ENCODE data around the gene METAP1D.
"Not testable (repeated sequence)": the region's sequence is repeated elsewhere in the genome, so short reads cannot be mapped to it uniquely, and the experiment has no call there.

The METAP1D gene

DNA sequence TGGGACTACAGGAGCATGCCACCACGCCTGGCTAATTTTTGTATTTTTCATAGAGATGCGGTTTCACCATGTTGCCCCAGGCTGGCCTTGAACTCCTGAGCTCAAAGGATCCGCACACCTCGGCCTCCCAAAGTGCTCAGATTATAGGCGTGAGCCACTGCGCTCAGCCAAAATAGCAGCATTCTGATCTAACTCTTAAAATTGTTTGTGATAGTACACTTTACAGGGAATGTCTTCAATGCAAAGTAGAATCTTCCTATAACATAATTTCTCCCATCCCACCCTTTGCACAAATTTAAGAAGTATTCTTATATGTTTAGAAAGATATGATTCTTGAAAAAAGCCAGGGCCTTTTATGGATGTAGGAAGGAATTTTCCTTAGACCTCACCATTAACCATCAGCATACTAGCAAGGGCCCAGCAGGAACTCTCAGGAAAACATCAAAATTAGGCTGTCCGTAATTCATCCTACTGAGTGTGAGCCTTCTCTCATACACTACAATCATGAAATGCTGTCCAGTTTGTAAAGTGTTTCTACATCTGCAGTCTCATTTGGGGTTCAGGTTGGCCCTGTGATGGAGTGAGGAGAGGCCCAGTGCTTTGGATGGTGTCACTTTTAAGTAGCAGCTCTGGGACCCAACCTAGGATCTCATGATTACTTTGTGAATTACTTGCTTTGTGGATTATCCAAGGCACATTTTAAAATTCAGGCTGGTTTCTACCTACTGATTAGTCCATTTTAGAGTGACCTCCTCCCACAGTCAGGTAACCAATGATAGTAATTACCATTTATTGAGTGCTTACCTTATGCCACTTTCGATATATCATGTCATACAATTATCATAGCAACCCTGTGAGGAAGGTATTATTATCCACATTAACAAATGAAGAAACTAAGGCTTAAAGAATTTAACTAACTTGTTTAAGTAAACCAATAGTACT lies 48.1 kb downstream of the METAP1D start:
- DNase-seq (ENCODE audit: low read depth in 2 of 3, low spot score in 1 of 3), result no peak

DNA sequence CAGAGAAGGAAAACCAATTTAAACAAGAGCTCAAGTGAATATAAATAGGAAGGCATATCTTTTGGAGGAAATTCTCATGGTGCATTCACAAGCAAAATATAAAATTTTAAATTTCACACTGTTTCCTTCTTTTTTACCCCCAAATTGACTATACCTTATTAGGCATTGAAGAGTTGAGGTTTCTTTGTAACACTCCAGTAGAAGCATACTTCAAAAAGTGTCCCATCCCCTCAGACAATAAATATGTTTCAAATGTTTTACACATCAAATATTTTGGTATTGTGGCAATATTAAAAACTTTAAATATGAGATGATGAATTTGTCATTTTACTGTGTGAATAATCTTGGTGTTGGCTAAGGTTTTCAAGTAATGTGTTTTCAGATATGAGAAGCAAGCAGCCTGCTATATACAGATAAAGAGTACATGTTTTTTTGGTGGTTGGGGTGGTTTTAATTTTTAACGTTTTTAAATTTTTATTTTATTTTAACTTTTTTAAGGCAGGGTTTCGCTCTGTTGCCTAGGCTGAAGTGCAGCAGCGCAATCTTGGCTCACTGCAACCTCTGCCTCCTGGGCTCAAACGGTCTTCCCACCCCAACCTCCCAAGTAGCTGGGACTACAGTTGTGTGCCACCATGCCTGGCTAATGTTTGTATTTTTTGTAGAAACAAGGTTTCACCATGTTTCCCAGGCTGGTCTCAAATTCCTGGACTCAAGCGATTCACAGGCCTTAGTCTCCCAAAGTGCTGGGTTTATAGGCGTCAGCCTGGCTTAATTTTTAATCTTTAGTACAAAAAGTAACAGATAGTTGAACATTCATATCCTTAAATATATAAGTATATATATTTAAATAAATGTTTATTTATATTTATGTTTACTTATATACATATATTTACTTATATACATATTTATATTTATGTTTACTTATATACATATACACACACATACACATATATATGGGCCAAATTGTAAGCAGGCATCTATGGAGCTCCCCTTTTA lies 49.1 kb downstream of the METAP1D start:
- DNase-seq (ENCODE audit: low read depth in 2 of 3, low spot score in 1 of 3), result no peak

DNA sequence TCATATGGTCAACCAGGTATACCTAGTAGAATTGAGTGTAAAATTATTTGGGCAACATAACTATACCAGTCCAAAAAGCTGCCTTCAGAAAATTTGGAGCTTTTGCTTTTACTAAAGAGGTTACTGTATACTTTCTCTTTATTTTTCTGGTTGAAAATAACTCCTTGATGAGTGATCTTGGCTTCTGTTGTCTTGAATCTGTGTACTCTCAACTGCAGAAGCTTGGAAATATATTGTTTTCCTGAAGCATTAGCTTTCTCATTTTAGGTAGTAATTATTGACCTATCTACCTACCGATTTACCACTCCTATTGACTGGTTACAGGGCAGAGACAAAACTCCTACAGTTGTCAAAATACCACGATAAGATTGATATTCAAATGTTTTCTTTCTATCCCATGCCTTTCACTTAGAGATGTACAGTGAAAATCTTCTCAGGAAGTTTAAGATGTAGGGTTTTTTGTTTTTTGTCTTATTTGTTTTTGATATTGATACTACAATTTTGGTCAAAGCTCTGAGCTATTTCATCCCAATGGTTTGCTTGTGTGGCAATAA lies 49.9 kb downstream of the METAP1D start:
- no peak for DNase-seq (ENCODE audit: low read depth in 2 of 3, low spot score in 1 of 3)

DNA sequence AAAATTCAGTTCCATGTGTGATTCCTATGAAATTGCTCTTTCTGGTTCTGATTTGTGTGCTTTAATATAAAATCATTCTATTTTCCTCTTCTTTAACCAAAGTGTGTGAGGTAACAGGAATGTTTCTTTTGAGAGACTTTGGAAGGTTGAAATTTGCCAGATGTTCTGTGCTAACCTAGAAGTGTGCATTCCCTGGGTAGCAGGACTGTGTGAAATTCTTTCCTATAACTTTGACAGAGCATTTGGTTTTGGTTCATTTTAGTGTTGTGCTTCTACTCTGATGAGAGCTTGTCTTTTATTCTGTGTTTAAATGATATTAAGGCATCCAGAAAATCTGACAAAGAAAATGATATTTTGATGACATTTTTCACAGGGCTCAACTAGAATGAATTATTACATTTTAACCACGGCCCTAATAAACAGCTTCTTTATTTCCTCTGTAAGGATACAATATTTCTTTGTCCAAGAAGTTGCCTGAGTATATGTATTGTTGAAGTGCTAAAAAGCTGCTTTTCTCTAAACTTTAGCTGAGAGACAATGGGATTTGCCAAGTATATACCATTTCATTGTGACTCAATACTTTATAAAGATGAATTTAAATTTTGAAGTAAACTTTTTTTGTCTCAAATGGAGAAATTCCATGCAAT lies 50.8 kb downstream of the METAP1D start:
- no peak for DNase-seq (ENCODE audit: low read depth in 2 of 3, low spot score in 1 of 3)

DNA sequence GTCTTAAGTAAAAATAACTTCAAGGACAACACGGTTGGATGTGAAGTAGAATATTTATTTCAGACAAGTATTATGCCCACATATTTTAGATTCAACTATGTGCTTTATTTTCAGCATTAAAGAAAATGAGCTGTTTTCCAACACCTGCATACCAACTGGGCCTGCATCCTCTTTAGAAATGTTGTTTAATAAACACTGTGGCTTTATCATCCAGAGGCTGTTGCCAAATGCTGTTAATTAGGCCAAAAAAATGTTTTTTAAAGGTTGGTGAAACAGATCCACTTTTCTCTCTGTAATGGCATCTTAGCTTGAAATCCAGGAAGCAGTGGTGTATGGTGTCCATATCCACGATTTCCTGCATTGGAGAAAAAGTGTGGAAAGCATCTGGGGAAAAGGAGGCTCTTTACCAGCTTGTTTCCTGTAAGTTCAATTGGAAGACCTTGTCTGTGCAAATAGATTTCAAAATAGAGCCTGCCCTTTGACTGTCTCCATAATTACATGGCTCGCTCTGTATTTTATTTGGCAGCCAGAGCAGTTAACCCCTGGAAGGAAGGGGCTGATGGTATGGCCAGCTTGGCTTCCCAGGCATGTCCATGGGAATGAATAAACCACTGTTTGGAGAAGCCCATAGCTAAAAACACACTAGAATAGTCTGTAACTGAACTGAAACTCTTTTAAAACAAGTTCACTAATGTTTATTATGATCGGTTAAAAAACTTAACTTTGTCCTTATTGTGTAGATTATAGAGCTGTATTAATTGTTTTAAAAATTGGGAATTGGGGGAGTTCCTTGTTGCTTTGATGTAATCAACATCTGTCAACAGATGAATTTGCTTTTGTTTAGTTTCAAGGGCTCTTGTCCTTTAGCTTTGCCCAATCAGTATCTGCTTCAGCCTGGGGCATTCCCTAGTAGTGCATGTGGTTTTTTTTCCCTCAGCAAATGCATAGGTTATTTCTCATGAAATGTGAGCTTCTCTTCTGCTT lies 52.5 kb downstream of the METAP1D start:
- DNase-seq (ENCODE audit: low read depth in 2 of 3, low spot score in 1 of 3), result no peak

DNA sequence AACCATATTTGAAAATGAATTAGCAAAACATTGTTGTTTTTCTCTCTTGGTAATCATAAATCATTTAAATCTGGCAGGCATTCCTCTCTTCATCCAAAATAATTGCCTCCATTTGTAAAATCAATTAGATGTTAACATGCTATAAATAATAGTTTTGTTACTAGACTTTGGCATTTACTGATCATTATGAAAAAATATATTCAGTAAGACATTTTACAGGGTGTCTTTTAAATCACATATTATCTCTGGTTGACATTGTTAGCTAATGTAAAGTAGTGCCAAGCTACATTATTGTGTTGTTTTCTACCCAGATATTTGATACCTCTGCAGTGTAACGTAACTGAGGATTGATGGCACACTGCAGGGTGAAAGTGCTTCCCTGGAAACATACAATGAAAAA lies 53.7 kb downstream of the METAP1D start:
- DNase-seq (ENCODE audit: low read depth in 2 of 3, low spot score in 1 of 3), result no peak

DNA sequence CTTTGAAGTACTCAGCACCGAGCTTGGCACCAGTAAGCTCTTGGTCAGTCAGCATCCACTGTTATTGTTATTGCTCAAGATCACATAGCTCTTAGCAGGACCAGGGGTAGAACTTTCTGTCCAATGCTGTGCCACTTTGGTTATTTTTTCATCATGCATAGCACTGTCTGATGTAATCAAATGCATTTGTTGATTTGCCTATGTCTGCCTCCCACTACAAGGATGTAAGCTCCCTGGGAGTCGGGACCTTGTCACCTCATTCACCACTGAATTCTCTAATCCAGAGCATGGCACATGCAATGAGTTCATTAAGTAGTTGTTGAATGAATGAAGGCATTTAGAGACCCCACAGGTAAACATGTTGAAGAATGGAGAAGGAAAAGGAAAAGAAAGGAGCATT lies 56.5 kb downstream of the METAP1D start:
- DNase-seq (ENCODE audit: low read depth in 2 of 3, low spot score in 1 of 3), result no peak

DNA sequence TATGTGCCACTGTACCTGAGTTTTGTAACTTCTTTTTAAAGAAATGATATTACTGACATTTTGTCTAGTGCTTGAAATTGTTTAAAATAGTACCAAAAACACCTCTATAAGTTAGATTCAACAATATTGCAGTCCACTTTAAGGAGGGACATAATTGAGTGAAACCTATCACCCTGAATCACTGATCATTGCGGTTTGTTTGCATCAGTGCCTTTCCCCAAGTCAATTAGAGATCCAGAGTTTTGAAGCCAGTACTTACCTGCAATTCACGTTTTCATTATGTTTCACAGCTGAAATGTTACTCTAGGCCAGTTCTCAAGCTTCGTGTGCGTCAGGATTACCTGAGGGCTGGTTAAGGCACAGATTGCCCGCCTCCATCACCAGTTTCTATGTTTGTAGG lies 58.9 kb downstream of the METAP1D start:
- DNase-seq (ENCODE audit: low read depth in 2 of 3, low spot score in 1 of 3), result no peak

DNA sequence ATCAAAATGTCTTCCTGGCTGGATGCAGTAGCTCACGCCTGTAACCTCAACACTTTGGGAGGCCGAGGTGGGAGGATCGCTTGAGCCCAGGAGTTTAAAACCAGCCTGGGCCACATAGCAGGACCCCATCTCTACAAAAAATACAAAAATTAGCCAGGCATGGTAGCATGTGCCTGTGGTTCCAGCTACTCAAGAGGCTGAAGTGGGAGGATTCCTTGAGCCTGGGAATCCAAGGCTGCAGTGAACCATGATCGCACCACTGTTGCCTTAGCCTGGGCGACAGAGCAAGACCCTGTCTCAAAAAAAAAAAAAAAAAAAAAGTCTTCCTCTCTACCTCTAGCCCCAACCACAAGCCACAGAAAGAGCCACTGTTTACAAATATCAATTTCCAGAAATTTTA lies 60.4 kb downstream of the METAP1D start:
- not testable (repeated sequence) for DNase-seq (ENCODE audit: low read depth in 2 of 3, low spot score in 1 of 3)

DNA sequence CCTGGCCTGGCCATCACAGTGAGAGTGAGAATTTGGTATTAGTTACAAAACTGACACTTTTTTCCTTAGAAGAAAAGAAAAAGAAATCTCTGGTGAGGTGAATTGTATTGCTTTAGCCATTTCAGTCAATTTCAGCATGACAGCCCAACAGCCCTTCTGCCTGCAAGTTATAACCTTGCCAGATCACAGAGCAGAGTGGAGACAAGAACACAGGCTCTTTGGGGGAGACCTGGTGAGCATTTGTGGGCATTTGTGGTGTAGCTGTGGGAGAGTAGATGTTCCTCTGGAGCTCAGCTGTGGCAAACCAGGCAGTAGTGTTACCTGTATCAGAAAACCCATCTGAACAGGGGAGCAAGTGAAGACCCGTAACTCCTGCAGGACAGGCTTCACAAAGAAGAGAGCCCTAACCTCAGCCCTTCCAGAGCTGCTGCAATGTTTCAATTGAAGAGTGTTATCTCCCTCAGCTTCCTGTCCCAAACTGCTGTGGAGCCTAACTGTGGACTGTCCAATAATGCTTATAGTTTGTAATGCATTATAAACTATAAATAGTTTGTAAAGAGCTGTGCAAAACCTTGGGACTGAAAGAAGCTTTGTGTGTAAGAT lies 62.8 kb downstream of the METAP1D start:
- DNase-seq (ENCODE audit: low read depth in 2 of 3, low spot score in 1 of 3), result no peak

DNA sequence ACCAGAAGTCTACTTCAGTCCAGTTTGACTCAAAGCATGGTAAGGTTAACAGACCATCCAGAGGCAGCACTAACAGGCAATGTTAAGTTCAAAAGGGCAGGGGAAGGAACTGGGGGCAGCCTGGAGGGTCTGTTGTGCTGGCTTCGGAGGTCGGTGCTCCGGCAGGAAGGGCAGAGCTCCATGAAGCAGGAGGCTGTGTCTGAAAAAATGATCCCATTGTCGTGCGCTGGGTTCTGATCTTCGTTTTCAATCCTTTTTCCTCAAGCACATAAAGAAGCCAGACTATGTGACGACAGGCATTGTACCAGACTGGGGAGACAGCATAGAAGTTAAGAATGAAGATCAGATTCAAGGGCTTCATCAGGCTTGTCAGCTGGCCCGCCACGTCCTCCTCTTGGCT lies 63.7 kb downstream of the METAP1D start:
- no peak for DNase-seq (ENCODE audit: low read depth in 2 of 3, low spot score in 1 of 3)

DNA sequence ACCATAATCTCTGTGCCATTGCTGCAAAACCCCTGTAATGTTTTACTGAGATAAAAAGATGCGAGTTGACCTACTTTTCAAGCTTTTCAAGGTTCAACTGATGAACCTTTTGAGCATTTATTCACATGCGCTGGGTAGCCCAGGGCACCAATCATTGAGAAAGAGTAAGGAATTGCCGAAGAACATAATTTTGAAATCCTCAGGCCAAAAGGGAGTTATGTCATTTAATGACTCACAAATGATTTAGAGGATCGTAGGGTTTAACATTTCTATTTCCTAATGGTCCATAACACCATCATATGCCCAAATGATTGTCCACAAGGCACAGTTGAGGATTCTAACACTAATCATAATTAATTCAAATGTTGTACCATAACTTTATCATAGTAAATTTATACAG lies 65.4 kb downstream of the METAP1D start:
- no peak for DNase-seq (ENCODE audit: low read depth in 2 of 3, low spot score in 1 of 3)

DNA sequence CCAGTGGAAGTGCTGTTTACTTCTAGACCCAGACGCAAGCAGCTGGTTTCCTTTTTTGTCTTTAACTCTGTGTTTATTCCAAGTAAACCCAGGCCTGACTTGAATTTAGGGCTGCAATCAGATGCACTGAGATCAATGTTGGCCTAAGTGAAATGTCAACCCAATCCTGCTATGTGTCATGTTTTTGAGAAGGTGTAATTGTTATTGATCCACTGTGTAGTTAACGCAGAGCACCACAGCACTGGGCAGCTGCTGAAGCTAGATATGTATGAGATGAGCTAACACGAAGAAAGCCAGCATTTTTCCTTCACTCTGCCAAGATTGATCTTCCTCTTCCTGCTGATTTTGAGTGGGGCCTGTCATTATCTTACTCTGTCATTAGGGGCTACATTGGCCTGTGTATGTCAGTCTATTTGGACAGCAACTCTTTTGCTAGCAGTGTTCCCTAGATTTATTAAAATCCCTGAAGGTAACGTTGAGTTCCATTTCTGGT lies 66.7 kb downstream of the METAP1D start:
- DNase-seq (ENCODE audit: low read depth in 2 of 3, low spot score in 1 of 3), result no peak

DNA sequence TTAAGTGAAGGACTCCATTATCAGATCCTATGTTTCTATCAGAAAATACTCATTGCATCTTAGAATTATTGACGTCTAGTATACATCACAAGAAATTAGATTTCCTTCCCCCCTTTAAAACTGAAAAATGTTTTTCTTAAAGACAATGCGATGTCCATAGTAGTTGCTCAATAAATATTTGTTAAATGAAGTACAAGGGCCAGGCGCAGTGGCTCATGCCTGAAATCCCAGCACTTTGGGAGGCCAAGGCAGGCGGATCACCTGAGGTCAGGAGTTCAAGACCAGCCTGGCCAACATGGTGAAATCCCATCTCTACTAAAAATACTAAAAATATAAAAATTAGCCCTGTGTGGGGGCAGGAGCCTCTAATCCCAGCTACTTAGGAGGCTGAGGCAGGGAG lies 68.2 kb downstream of the METAP1D start:
- not testable (repeated sequence) for DNase-seq (ENCODE audit: low read depth in 2 of 3, low spot score in 1 of 3)

DNA sequence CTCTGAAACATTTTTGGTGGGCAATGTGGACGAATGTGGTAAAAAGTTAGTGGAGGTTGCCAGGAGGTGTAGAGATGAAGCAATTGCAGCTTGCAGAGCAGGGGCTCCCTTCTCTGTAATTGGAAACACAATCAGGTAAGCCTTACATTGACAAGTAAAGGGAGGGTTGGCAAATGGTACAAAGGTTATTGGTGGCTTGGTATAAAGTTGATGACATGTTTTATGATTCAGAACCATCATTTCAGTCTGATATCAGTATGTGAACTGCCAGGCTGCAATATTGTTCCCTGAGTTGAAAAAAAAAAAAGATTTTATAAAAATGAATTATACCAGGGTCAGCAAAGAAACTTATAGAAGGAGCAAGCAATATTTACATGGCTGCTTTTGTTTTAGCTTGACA lies 71.2 kb downstream of the METAP1D start:
- DNase-seq (ENCODE audit: low read depth in 2 of 3, low spot score in 1 of 3), result no peak

DNA sequence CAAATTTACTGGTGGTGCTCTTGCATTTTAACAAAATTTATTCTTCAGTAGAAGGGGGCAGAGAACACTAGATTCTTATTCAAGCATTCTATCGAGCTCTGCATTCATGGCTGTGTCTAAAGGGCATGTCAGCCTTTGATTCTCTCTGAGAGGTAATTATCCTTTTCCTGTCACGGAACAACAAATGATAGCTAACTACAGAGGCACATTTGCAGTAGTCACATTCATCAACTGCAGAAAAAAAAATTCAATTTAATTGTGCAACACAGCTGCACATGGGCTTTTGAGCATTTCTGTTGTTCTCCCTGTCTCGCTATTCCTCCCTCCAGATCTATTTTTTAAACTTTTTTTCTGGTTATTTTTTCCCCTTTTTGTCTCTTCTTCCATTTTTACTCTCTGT lies 72.5 kb downstream of the METAP1D start:
- no peak for DNase-seq (ENCODE audit: low read depth in 2 of 3, low spot score in 1 of 3)

DNA sequence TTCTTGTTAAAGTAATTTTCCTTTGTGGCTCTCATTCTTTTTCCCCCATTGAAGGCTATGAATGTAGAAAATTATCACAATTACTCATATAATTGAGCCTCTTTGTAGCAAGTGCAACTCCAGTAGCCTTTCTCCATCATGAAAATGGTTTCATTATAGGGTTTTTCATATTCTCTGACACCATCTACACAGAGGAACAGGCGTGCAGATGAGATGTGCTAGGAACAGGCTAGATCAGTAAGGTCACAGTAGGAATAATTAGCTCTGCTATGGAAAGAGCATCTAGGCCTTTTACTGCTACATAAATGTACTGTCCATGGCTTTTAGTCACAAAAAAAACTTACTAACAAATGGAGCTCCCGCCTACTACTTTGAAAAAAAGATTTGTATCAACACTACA lies 73.0 kb downstream of the METAP1D start:
- DNase-seq (ENCODE audit: low read depth in 2 of 3, low spot score in 1 of 3), result no peak

DNA sequence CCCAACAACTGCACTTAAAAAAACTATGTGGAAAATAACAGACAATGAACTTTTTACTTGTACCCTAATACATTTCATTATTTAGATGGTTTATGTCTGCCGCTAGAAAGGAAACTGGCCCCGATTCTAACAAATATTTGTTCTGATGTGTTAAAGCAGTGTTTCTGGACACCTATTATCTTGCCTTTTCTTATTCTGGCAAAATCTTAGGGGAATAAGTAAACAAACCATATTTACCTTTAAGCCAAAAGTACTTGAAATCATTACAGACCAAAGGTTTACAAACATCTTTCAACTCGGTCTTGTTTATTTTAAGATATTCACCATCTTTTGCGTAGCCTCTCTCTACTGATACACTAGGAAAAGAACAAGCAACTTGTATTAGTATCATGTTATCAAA lies 73.8 kb downstream of the METAP1D start:
- DNase-seq (ENCODE audit: low read depth in 2 of 3, low spot score in 1 of 3), result no peak

DNA sequence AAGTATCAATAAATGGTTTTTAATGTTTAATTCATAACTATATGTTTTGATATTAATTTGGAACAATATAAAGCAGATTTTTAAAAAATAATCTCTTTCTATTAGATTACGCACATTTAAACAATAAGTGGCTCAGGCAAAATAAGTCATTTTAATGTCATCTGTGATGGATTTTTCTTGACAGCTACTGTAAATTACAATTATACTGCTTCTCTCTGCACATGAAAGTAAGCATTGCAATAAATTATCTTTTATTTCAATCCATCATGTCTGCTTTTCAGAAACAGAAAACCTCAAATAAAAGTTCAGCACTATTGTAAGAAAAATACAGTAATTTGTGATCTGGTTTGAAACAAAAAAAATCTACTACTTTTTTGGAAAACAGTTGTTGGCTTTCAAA lies 74.5 kb downstream of the METAP1D start:
- DNase-seq (ENCODE audit: low read depth in 2 of 3, low spot score in 1 of 3), result no peak
